ENCODE data around the gene NIPAL1.
"Not testable (repeated sequence)": the region's sequence is repeated elsewhere in the genome, so short reads cannot be mapped to it uniquely, and the experiment has no call there.

NIPAL1 gene

DNA sequence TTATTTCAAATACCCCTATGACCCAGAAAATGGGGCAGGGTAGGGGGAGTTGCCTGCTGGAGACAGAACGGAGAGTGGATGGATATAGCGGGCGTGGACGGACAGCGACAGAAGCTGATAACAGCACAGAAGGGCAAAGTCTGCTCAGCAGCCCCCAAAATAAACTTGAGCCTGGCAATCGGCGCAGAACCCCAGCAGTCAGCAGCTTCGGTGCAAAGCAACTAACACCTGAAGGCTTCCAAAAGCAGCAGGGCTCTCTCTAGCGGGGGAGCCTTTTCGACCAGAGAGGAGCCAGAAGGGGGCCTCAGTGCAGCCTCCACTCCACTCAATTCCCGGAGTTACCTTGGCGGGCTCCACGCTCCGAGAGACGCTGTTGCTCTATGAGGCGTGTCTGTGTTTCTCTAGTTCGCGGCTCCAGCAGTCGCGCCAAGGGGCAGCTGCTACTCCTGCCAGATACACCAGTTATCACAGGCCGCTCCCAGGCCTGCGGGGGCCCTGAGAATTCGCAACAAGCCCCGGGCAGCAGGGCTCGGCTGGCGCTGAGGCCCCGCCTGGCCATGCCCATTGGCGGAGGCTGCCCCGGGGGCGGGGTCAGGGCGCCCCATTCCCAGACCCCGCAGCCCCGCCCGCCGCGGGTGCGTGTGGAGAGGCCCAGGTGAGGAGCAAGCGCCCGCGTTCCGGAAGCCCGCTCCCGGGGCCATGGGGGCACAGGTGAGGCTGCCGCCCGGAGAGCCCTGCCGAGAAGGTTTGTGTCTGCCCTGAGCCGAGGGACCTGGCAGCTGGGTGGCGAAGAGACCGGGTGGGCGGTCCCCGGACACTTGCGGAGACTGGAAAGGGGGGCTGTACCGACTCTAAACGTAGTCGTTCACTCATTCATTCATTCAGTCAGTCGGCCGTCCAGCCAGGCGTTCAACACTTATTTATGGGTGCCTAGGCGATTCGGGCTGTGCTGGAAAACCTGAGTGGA, at the start of gene NIPAL1, which contains the start of gene CNGA1:
Gene NIPAL1 (plus strand): TSS at position 632 of the 967 bp plus-strand sequence. CDS start 68 bp downstream, at position 700.
Gene CNGA1 (minus strand): TSS at position 541 of the 967 bp plus-strand sequence. CDS start 63,992 bp downstream, outside the sequence.
- H3K4me1 Mint-ChIP-seq (ENCODE audit: low read depth), result peaks cover 48% of the 10 kb centered on the region
- H3K27ac Mint-ChIP-seq, result peak within 1 kb of the TSS; percentile 84
- DNase-seq, result peak; percentile 88
- peaks cover 2% of the 10 kb centered on the region for H3K9me3 Mint-ChIP-seq
- no peaks in the 10 kb centered on the region for H3K36me3 Mint-ChIP-seq (ENCODE audit: low read depth)
- peaks cover 20% of the 10 kb centered on the region for H3K27me3 Mint-ChIP-seq
- peak within 1 kb of the TSS; percentile 85 for H3K4me3 Mint-ChIP-seq

GRCh38 chr4:47968847-47969246, 47.7 kb upstream of the NIPAL1 start:
- DNase-seq, result no peak
- Mint-ChIP-seq H3K9me3 (no peaks in the 10 kb centered on the region), H3K4me3 (no peak overlapping the region), H3K36me3 (ENCODE audit: low read depth) (no peaks in the 10 kb centered on the region), H3K27me3 (peaks cover 9% of the 10 kb centered on the region), H3K27ac (no peak overlapping the region), H3K4me1 (ENCODE audit: low read depth) (no peaks in the 10 kb centered on the region)

GRCh38 chr4:47972181-47972580, 44.4 kb upstream of the NIPAL1 start:
- H3K4me1 Mint-ChIP-seq (ENCODE audit: low read depth), result no peaks in the 10 kb centered on the region
- no peak for DNase-seq
- H3K9me3 Mint-ChIP-seq, result no peaks in the 10 kb centered on the region
- H3K36me3 Mint-ChIP-seq (ENCODE audit: low read depth), result no peaks in the 10 kb centered on the region
- no peak overlapping the region for H3K4me3 Mint-ChIP-seq
- H3K27ac Mint-ChIP-seq, result no peak overlapping the region
- H3K27me3 Mint-ChIP-seq, result peaks cover 9% of the 10 kb centered on the region

GRCh38 chr4:47972721-47973120, 43.9 kb upstream of the NIPAL1 start:
- H3K27ac Mint-ChIP-seq, result no peak overlapping the region
- H3K4me3 Mint-ChIP-seq, result no peak overlapping the region
- DNase-seq, result no peak
- peaks cover 9% of the 10 kb centered on the region for H3K27me3 Mint-ChIP-seq
- H3K9me3 Mint-ChIP-seq, result no peaks in the 10 kb centered on the region
- no peaks in the 10 kb centered on the region for H3K4me1 Mint-ChIP-seq (ENCODE audit: low read depth)
- no peaks in the 10 kb centered on the region for H3K36me3 Mint-ChIP-seq (ENCODE audit: low read depth)

DNA sequence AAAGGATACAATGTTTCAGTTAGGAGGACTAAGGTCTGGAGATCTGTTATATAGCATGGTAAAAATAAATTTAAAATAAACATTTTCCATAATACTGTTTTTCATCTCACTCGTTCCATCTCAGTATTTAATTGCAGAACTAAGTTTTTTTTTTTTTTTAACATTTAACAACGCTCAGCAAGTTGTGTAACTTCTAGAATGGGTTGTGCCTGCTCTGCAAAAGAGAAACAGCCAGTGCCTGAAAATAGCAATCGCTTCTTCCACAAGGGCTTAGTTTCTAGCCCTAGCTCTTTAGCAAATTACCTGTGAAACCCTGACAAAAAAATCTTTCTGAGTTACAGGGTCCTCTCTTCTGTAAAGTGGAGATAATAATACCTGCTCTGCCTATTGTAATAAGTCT, 42.0 kb upstream of the NIPAL1 start:
- Mint-ChIP-seq H3K36me3 (ENCODE audit: low read depth) (no peaks in the 10 kb centered on the region), H3K27ac (no peak overlapping the region), H3K4me3 (no peak overlapping the region), H3K9me3 (no peaks in the 10 kb centered on the region), H3K4me1 (ENCODE audit: low read depth) (no peaks in the 10 kb centered on the region), H3K27me3 (peaks cover 5% of the 10 kb centered on the region)
- no peak for DNase-seq

DNA sequence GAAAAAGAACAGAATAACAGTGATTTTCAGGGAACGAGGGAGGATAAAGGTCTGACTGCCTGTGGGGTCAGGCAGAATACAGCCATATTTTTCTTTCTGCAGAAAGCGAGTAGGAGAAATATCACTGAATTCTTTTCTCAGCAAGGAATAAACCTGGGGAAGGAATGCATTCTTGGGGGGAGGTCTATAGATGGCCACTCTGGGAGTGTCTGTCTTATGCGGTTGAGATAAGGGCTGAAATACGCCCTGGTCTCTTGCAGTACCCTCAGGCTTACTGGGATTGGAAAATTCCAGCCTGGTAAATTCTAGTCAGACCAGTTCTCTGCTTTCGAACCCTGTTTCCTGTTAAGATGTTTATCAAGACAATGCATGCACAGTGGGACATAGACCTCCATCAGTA, 26.4 kb upstream of the NIPAL1 start:
- Mint-ChIP-seq H3K4me1 (ENCODE audit: low read depth) (peaks cover 8% of the 10 kb centered on the region), H3K9me3 (peaks cover 28% of the 10 kb centered on the region), H3K4me3 (no peak overlapping the region), H3K27ac (no peak overlapping the region), H3K27me3 (peaks cover 6% of the 10 kb centered on the region), H3K36me3 (ENCODE audit: low read depth) (no peaks in the 10 kb centered on the region)
- no peak for DNase-seq

DNA sequence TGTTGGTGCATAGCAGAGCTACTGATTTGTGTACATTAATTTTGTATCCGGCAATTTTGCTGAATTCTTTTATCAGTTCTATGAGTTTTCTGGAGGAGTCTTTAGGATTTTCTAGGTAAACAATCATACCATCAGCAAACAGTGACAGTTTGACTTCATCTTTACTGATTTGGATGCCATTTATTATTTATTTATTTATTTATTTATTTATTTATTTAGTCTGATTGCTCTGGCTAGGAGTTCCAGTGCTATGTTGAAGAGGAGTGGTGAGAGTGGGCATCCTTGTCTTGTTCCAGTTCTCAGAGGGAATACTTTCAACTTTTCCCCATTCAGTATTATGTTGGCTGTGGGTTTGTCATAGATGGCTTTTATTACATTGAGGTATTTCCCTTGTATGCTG, 24.1 kb upstream of the NIPAL1 start:
- H3K36me3 Mint-ChIP-seq (ENCODE audit: low read depth); DNase-seq; H3K4me1 Mint-ChIP-seq (ENCODE audit: low read depth); H3K27me3 Mint-ChIP-seq; H3K4me3 Mint-ChIP-seq; H3K27ac Mint-ChIP-seq: not testable (repeated sequence)
- H3K9me3 Mint-ChIP-seq, result peaks cover 28% of the 10 kb centered on the region

- no peak for DNase-seq
- Mint-ChIP-seq H3K4me1 (ENCODE audit: low read depth) (peaks cover 8% of the 10 kb centered on the region), H3K9me3 (peaks cover 13% of the 10 kb centered on the region), H3K4me3 (no peak overlapping the region), H3K27ac (no peak overlapping the region), H3K27me3 (peaks cover 2% of the 10 kb centered on the region), H3K36me3 (ENCODE audit: low read depth) (no peaks in the 10 kb centered on the region)
Observed at GRCh38 chr4:47996021-47996420, 20.6 kb upstream of the NIPAL1 start.

GRCh38 chr4:48002267-48002666, 14.3 kb upstream of the NIPAL1 start:
- H3K9me3 Mint-ChIP-seq, result peaks cover 11% of the 10 kb centered on the region
- peaks cover 2% of the 10 kb centered on the region for H3K27me3 Mint-ChIP-seq
- H3K27ac Mint-ChIP-seq, result no peak overlapping the region
- DNase-seq, result no peak
- no peak overlapping the region for H3K4me3 Mint-ChIP-seq
- peaks cover 7% of the 10 kb centered on the region for H3K36me3 Mint-ChIP-seq (ENCODE audit: low read depth)
- H3K4me1 Mint-ChIP-seq (ENCODE audit: low read depth), result no peaks in the 10 kb centered on the region

- H3K36me3 Mint-ChIP-seq (ENCODE audit: low read depth); H3K4me1 Mint-ChIP-seq (ENCODE audit: low read depth); H3K4me3 Mint-ChIP-seq; H3K27me3 Mint-ChIP-seq; H3K27ac Mint-ChIP-seq: not testable (repeated sequence)
- DNase-seq, result peak; percentile 60
- H3K9me3 Mint-ChIP-seq, result peaks cover 11% of the 10 kb centered on the region
Observed at GRCh38 chr4:48003568-48003967, 13.0 kb upstream of the NIPAL1 start.

GRCh38 chr4:48005781-48006180, 10.8 kb upstream of the NIPAL1 start:
- Mint-ChIP-seq H3K9me3 (peaks cover 11% of the 10 kb centered on the region), H3K4me3 (no peak overlapping the region), H3K27ac (no peak overlapping the region), H3K27me3 (peaks cover 3% of the 10 kb centered on the region), H3K4me1 (ENCODE audit: low read depth) (no peaks in the 10 kb centered on the region), H3K36me3 (ENCODE audit: low read depth) (peaks cover 9% of the 10 kb centered on the region)
- no peak for DNase-seq

- Mint-ChIP-seq H3K36me3 (ENCODE audit: low read depth) (peaks cover 9% of the 10 kb centered on the region), H3K27ac (no peak overlapping the region), H3K27me3 (peaks cover 11% of the 10 kb centered on the region), H3K4me1 (ENCODE audit: low read depth) (peaks cover 2% of the 10 kb centered on the region), H3K4me3 (no peak overlapping the region), H3K9me3 (peaks cover 11% of the 10 kb centered on the region)
- no peak for DNase-seq
Observed at GRCh38 chr4:48008021-48008596, 8.5 kb upstream of the NIPAL1 start.

- H3K9me3 Mint-ChIP-seq; H3K4me1 Mint-ChIP-seq (ENCODE audit: low read depth); H3K36me3 Mint-ChIP-seq (ENCODE audit: low read depth); DNase-seq; H3K4me3 Mint-ChIP-seq; H3K27ac Mint-ChIP-seq: not testable (repeated sequence)
- H3K27me3 Mint-ChIP-seq, result peaks cover 23% of the 10 kb centered on the region
Observed at GRCh38 chr4:48010906-48011305, 5.7 kb upstream of the NIPAL1 start.

- Mint-ChIP-seq H3K27me3 (peaks cover 23% of the 10 kb centered on the region), H3K9me3 (no peaks in the 10 kb centered on the region), H3K27ac (no peak overlapping the region), H3K4me3 (no peak overlapping the region), H3K4me1 (ENCODE audit: low read depth) (peaks cover 14% of the 10 kb centered on the region), H3K36me3 (ENCODE audit: low read depth) (peaks cover 2% of the 10 kb centered on the region)
- no peak for DNase-seq
Observed at GRCh38 chr4:48011722-48012121, 4.8 kb upstream of the NIPAL1 start.

DNA sequence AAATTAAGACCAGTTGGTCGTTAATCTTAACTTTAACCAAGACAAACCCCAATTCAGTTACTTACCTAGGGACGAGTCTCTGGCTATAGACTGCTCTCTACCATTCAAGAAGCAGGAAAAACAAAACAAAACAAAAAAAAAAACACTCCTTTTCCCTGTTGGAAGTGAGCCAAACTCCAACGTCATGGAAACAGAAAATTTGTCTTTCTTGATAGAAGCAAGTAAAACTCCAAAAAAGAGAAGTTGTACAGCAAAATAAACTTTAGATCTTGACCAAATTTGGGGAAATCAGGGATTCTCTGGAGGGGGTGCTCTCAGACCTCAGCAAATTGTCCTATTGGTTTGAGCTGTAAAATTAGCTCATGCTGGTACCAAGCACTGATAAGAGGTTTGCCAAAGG, 3.7 kb upstream of the NIPAL1 start:
- Mint-ChIP-seq H3K4me3 (no peak overlapping the region), H3K36me3 (ENCODE audit: low read depth) (no peaks in the 10 kb centered on the region), H3K27me3 (peaks cover 26% of the 10 kb centered on the region), H3K27ac (no peak overlapping the region), H3K9me3 (no peaks in the 10 kb centered on the region), H3K4me1 (ENCODE audit: low read depth) (peaks cover 21% of the 10 kb centered on the region)
- DNase-seq, result no peak

Measured in activated T-cell treated with anti-CD3 and anti-CD28 coated beads, Interleukin-2, amount 50 U/mL, for 24 hours (primary cell).